Nephron progenitor cell (in vitro differentiated cells): ENCODE measurements around the gene IL27RA.

Experiments
- DNase-seq: peaks from one replicate; pipeline ENCODE4 v3.0.0; 2021
- H3K27ac Mint-ChIP-seq: 2 replicates; pipeline ENCODE4 v1.8.0; 2021; ENCODE audit warnings: mild to moderate bottlenecking, moderate library complexity, mixed read lengths
- H3K27me3 Mint-ChIP-seq: 2 replicates; pipeline ENCODE4 v1.8.0; 2021; ENCODE audit warnings: mild to moderate bottlenecking, low read depth, mixed read lengths; ENCODE audit not compliant: poor library complexity
- H3K36me3 Mint-ChIP-seq: 2 replicates; pipeline ENCODE4 v1.8.0; 2021; ENCODE audit warnings: low read depth, mixed read lengths
- H3K4me1 Mint-ChIP-seq: 2 replicates; pipeline ENCODE4 v1.8.0; 2021; ENCODE audit warnings: mixed read lengths
- H3K4me3 Mint-ChIP-seq: 2 replicates; pipeline ENCODE4 v1.8.0; 2021; ENCODE audit warnings: mild to moderate bottlenecking, moderate library complexity, mixed read lengths
- H3K9me3 Mint-ChIP-seq: 2 replicates; pipeline ENCODE4 v1.8.0; 2021; ENCODE audit warnings: mild to moderate bottlenecking, moderate library complexity, mixed read lengths
- TF ChIP-seq, protein P1 (sequence below): fragments of 200-600 bp; sonication (generic); IDR thresholded peaks from 2 replicates; pipeline ENCODE4 v1.5.0; 2021; ENCODE audit warnings: antibody characterized with exemption

IL27RA gene

GRCh38 chr19:14082675-14082960 is 51.1 kb downstream of the IL27RA start:
- peak overlapping the region; percentile 93 for H3K4me3 Mint-ChIP-seq
- peaks cover 13% of the 10 kb centered on the region for H3K27me3 Mint-ChIP-seq

GRCh38 chr19:14085309-14085995 is 53.9 kb downstream of the IL27RA start, which contains the start of gene C19orf67:
TSS of gene C19orf67 (minus strand) at chr19:14085783. CDS start at chr19:14085627, 156 bp downstream.
- Mint-ChIP-seq H3K36me3 (peaks cover 28% of the 10 kb centered on the region), H3K4me1 (peaks cover 40% of the 10 kb centered on the region), H3K4me3 (peak within 1 kb of the TSS; percentile 48), H3K9me3 (no peaks in the 10 kb centered on the region), H3K27ac (no peak within 1 kb of the TSS), H3K27me3 (peaks cover 11% of the 10 kb centered on the region)
- TF ChIP-seq, protein P1, sequence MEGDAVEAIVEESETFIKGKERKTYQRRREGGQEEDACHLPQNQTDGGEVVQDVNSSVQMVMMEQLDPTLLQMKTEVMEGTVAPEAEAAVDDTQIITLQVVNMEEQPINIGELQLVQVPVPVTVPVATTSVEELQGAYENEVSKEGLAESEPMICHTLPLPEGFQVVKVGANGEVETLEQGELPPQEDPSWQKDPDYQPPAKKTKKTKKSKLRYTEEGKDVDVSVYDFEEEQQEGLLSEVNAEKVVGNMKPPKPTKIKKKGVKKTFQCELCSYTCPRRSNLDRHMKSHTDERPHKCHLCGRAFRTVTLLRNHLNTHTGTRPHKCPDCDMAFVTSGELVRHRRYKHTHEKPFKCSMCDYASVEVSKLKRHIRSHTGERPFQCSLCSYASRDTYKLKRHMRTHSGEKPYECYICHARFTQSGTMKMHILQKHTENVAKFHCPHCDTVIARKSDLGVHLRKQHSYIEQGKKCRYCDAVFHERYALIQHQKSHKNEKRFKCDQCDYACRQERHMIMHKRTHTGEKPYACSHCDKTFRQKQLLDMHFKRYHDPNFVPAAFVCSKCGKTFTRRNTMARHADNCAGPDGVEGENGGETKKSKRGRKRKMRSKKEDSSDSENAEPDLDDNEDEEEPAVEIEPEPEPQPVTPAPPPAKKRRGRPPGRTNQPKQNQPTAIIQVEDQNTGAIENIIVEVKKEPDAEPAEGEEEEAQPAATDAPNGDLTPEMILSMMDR: no peak
- no peak for DNase-seq

More at GRCh38 chr19:14082675-14082960, 51.1 kb downstream of the IL27RA start:
- H3K9me3 Mint-ChIP-seq: no peaks in the 10 kb centered on the region
- peaks cover 9% of the 10 kb centered on the region for H3K36me3 Mint-ChIP-seq
- no peak for DNase-seq
- H3K27ac Mint-ChIP-seq: no peak overlapping the region
- peaks cover 25% of the 10 kb centered on the region for H3K4me1 Mint-ChIP-seq
- TF ChIP-seq, protein P1: no peak

GRCh38 chr19:14086098-14086497 is 54.5 kb downstream of the IL27RA start:
- Mint-ChIP-seq H3K27ac (no peak overlapping the region), H3K4me3 (no peak overlapping the region), H3K4me1 (peaks cover 36% of the 10 kb centered on the region), H3K9me3 (no peaks in the 10 kb centered on the region), H3K36me3 (peaks cover 28% of the 10 kb centered on the region), H3K27me3 (peaks cover 11% of the 10 kb centered on the region)
- TF ChIP-seq, protein P1: no peak
- no peak for DNase-seq

DNA sequence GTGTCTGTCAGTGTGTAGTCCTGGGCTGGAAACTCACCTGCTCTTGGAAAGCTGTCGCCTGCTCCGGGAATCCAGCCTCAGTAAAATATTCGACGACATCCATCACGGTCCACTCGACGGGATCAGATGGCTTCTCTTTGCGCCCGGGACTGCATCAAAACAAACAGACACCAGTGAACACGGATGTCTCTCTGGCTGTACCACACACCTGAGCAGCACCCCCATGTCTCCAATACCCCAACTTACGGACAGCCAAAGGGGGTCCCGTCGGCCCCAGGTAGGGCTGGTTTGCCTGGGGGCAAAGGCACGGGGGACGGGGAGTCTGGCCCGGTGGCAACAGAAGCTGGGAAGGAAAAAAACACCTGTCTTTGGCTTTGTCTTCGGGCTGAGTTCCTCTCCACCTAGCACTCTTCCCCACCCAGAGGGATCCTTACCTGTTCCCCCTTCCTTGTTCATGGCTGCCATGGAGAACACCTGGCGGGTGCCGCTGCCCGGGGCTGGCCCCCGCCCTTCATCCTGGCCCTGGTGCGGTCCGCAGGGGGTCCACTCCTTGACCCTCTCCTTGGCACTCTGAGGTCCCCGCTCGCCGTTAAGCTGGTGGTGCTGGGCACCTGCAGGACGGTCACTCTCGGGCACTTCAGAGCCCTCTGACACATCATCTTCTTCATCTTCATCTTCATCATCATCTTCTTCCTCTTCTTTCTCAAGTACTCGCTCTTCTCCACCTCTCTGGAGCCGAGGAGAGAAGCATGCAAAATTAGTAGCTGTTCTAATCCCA is 57.3 kb downstream of the IL27RA start:
- Mint-ChIP-seq H3K36me3 (peaks cover 37% of the 10 kb centered on the region), H3K4me3 (peak overlapping the region; percentile 87), H3K27ac (peak overlapping the region; percentile 50), H3K27me3 (peaks cover 14% of the 10 kb centered on the region), H3K9me3 (peaks cover 9% of the 10 kb centered on the region), H3K4me1 (peaks cover 37% of the 10 kb centered on the region)
- DNase-seq: no peak
- TF ChIP-seq, protein P1: no peak

DNA sequence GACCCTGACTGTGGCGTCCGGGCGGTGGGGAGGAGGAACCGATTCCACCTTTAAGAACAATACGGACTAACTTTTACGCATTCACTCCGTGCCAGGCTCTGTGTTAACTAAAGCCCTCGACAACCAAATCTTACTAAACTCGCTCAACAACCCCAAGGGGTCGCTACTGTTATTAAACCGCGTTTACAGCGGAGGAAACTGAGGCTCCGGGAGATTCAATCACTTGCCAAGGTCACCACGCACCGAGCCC is 57.8 kb downstream of the IL27RA start:
- H3K27ac Mint-ChIP-seq: peak overlapping the region; percentile 50
- TF ChIP-seq, protein P1: no peak

More for the DNA sequence above, 57.8 kb downstream of the IL27RA start:
- Mint-ChIP-seq H3K36me3 (peaks cover 41% of the 10 kb centered on the region), H3K27me3 (peaks cover 14% of the 10 kb centered on the region), H3K4me1 (peaks cover 35% of the 10 kb centered on the region), H3K9me3 (peaks cover 14% of the 10 kb centered on the region), H3K4me3 (peak overlapping the region; percentile 87)
- no peak for DNase-seq
